HG02973 (cell line): ENCODE data around the gene UBE2D3.
"Not testable (repeated sequence)": the region's sequence is repeated elsewhere in the genome, so short reads cannot be mapped to it uniquely, and the experiment has no call there.

Experiments used
- ATAC-seq: cut with Tn5 transposase; IDR thresholded peaks from one replicate; pipeline ENCODE4 v1.9.1; 2021; ENCODE audit warnings: moderate library complexity; ENCODE audit not compliant: unreplicated experiment

Gene UBE2D3

GRCh38 chr4:102826890-102827673 lies at the start of gene UBE2D3:
Gene UBE2D3, minus strand, starts transcription at chr4:102827551. Its CDS starts 1,043 bp downstream, at chr4:102826508.
- ATAC-seq, result peak; percentile 27

- no peak for ATAC-seq
Measured at GRCh38 chr4:102871772-102872171, 44.4 kb upstream of the UBE2D3 start.

- peak; percentile 22 for ATAC-seq
Measured at GRCh38 chr4:102869569-102870197, 42.3 kb upstream of the UBE2D3 start.

- ATAC-seq, result peak; percentile 83
Measured at GRCh38 chr4:102868781-102869568, 41.6 kb upstream of the UBE2D3 start, which contains the start of gene CISD2. Gene CISD2, plus strand, starts transcription at chr4:102868992. Its CDS starts 93 bp downstream, at chr4:102869085.

- no peak for ATAC-seq
Measured at GRCh38 chr4:102868153-102868780, 40.9 kb upstream of the UBE2D3 start.

GRCh38 chr4:102867278-102868152 lies 40.2 kb upstream of the UBE2D3 start:
- no peak for ATAC-seq

GRCh38 chr4:102865327-102865726 lies 38.0 kb upstream of the UBE2D3 start:
- ATAC-seq, result not testable (repeated sequence)

GRCh38 chr4:102862747-102863146 lies 35.4 kb upstream of the UBE2D3 start:
- no peak for ATAC-seq

- no peak for ATAC-seq
Measured at GRCh38 chr4:102862016-102862415, 34.7 kb upstream of the UBE2D3 start.

GRCh38 chr4:102860611-102861324 lies 33.4 kb upstream of the UBE2D3 start:
- no peak for ATAC-seq

GRCh38 chr4:102858828-102859464 lies 31.6 kb upstream of the UBE2D3 start:
- ATAC-seq, result no peak

GRCh38 chr4:102850370-102850769 lies 23.0 kb upstream of the UBE2D3 start:
- ATAC-seq, result no peak

GRCh38 chr4:102849579-102850104 lies 22.3 kb upstream of the UBE2D3 start:
- no peak for ATAC-seq

GRCh38 chr4:102847687-102848086 lies 20.3 kb upstream of the UBE2D3 start:
- no peak for ATAC-seq

GRCh38 chr4:102843938-102844337 lies 16.6 kb upstream of the UBE2D3 start:
- ATAC-seq, result no peak

GRCh38 chr4:102843273-102843672 lies 15.9 kb upstream of the UBE2D3 start:
- ATAC-seq, result no peak

- ATAC-seq, result no peak
Measured at GRCh38 chr4:102842367-102842766, 15.0 kb upstream of the UBE2D3 start.

- ATAC-seq, result no peak
Measured at GRCh38 chr4:102836596-102836995, 9.2 kb upstream of the UBE2D3 start.

- ATAC-seq, result no peak
Measured at GRCh38 chr4:102832667-102833066, 5.3 kb upstream of the UBE2D3 start.
